GM21528 (cell line): ENCODE measurements around the gene ZNF521.

Experiments
- ATAC-seq: cut with Tn5 transposase; IDR thresholded peaks from one replicate; pipeline ENCODE4 v1.9.1; 2021; ENCODE audit warnings: mild to moderate bottlenecking, moderate library complexity; ENCODE audit not compliant: unreplicated experiment, low FRiP score

The ZNF521 gene

GRCh38 chr18:25175558-25176517 lies 176.1 kb downstream of the ZNF521 start:
- no peak for ATAC-seq

DNA sequence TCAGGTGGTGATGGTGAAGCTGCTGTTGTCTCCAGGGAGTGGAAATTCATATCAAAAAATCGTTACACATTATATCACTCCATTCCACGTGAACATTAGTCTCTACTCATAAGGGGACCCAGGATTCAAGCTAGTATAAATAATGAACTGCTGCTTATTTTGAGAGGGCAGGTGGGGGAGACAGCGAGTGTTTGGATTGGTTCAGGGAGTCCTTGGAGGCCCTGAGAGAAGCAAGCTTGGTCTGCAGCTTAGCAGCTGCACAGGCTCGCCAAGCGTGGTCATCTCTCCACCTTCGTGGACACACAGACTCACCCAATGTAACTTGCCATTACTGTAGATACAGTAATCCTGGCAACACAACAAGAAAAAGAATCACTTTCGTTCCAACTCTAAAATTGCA lies 177.6 kb downstream of the ZNF521 start:
- no peak for ATAC-seq

DNA sequence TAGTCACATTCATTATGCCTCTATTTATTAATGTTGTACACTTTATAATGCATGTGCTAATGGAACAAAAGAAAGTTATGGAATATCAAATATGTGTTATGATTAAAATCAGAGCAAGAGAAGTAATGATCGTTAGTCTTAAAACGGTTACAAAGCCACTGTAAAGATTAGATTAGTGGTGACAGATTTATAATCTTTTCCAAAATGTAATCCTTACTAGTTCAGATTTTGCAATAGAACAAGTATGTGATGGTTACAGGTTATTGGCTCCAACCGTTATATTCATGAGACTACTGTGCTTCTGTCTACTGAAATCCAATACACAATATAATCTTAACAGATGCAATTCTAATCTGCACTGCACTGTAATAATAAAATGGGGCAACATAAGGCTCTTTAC lies 180.6 kb downstream of the ZNF521 start:
- ATAC-seq = no peak

DNA sequence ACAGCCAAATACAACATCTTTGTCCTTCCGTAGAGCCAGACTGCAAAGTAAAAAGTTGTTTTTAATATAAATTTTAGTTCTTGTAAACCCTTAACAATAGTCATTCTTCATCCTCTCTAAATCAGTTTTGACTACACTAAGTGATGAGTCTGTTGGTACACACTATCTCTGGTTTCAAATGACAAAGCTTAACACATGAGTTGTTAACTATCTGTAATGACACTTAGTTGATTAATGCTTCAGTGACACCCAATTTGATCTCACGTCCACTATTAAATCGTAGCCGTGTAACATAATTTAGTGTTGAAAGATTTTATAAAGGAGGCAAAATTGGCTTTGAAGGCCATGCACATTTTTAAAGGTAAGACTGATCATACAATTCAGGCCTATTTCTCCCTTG lies 181.6 kb downstream of the ZNF521 start:
- ATAC-seq = no peak

DNA sequence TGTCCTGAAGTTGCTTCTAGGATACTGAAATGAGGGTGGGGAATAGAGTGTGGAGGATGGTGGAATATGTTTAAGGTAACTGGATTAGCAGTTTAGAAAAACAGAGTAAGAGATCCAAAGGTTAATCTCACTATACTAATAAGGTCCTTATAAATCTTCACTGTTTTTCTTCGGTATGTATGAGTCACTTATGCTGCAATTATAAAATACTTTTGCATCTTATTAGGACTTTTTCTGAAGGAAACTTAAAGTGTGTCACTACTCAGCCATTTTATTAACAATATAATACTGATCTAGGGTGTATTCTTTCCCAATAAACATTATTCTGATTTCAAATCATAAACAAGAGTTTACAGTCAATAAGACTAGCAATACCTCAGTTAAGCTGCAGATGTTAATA lies 182.3 kb downstream of the ZNF521 start:
- ATAC-seq = no peak

DNA sequence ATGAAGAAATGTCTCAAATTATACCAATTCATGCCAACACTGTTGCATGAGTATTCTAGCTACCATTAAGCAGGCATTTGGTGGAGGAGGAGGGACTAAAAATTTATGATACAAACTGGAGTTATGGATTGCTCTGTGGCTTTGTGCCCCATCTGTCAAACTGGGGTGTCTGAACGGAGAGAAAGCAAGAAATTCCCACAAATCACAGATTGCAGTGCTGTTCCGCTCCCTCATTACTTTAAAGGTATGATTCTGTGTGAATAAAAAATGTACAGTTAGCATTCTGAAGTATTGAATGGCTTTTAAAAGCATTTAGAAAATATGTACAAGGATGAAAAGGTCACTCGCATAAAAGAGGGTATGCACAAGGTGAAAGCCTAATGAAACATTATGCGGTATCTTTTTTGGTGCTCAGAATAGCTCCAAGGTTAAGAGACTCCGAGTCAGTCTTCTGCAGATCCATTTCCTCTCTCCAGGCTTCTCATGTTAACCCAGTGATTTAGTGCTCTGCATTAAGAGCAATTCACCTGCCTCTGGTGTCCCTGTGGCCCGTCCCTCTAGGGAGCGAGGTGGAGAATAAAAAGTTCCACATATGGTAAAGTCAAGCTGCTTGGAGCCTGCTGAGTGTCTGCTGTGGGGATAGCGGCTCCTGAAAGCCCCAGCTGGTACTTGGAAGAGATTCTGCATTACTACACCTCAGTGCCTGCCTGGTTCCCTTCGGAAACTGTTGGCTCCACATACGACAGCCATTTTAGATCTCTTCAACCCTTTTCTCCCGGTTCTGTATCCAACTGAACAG lies 184.2 kb downstream of the ZNF521 start:
- ATAC-seq = no peak

GRCh38 chr18:25166113-25166512 lies 185.9 kb downstream of the ZNF521 start:
- ATAC-seq = no peak

GRCh38 chr18:25164848-25165811 lies 186.8 kb downstream of the ZNF521 start:
- ATAC-seq = peak; percentile 97

DNA sequence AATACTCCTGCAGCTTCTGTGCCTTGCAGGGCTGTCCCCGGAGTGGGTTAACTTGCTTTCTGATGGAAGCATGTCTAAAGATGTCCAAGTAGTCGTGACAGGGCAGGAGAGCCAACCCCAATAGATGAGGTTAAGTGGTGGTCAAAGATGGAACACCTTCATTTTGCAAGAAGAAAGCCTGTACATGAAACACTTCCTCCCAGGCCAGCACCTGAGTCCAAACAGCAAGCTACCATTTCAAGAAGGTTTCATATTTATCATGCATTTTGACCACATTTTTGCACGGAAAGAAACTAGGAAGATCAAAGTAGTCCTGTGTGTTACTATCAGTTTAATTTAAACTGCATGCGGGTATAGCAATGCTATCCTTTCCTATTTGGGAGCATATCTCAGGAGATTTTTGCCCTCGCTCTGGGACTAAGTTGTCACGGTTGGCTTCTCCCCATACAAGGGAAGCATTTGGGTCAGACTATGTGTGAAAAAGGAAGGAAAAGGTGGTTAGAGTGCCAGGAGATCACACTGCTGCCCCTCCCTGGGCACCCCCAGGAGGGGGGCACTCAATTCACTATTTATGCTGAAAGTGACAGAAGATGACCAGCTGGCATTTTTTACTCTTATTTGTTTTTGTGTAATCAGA lies 187.6 kb downstream of the ZNF521 start:
- peak; percentile 36 for ATAC-seq

DNA sequence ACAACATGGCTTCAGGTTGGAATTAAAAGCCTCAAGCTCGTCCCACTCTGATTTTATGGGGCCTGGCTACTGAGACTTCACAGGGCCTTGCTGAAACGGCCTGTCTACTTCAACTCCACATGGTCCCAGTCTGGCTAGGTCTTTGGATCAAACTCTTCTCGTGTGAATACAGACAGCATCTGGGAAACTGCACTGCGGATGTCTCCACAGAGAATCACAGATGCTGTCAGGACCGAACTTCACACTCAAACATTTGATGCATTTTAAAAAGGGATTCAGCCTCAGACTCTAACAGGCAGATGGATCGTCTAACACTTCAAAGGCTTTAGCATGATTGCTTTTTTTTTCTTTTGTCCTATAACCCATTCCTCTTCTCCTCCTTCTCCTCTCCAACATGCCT lies 198.5 kb downstream of the ZNF521 start:
- no peak for ATAC-seq

GRCh38 chr18:25147877-25148488 lies 204.0 kb downstream of the ZNF521 start:
- no peak for ATAC-seq

GRCh38 chr18:25146512-25146910 lies 205.5 kb downstream of the ZNF521 start:
- ATAC-seq = no peak

- ATAC-seq = no peak
These were observed 206.0 kb downstream of the ZNF521 start for GRCh38 chr18:25145731-25146511.

DNA sequence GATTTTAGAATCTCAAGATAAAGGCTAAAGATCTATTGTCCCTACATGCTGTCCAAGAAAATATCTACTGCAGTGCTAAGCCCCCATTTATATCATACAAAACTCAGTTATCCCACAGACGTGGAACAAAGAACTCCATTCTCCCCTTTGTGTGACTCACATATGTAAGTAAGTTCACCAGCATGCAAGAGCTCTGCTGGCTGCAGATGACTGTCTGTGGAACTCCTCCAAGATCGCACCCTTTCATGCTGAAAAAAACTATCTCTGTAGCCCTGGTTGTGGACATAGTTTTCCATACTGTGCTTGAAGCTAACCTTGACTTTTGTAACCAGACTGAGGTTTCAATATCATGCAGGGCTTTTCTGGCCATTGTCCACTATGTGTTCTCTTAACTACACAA lies 207.1 kb downstream of the ZNF521 start:
- ATAC-seq = no peak

DNA sequence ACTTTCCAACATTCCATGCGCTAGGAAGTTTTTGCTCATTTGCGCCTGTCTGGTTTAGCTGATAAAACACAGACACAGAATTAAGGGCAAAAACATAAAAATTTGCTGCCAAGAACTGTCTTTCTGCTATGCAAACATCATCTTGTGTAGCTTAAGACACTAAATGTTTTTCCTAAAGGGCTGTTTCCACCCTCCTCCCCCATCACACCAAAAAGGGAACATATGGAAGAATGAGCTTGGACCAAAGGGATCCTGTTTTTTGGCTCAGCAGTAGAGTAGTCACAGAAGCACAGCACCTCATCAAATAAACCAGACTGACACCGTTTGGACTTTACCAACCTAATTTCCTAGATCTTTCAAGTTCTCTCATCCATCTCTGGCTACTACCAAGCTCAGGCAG lies 210.1 kb downstream of the ZNF521 start:
- no peak for ATAC-seq

GRCh38 chr18:25141399-25141798 lies 210.6 kb downstream of the ZNF521 start:
- no peak for ATAC-seq

- ATAC-seq = no peak
These were observed 211.0 kb downstream of the ZNF521 start for GRCh38 chr18:25140962-25141308.

GRCh38 chr18:25140124-25140961 lies 211.6 kb downstream of the ZNF521 start:
- no peak for ATAC-seq
